MCF 10A (cell line): Measurements from ENCODE around the gene NOCT. TPM values are rescaled to one million over a fixed set of nuclear protein-coding genes. Genes with fewer than 3 reads are reported as not detected.
"Not testable (repeated sequence)": the region's sequence is repeated elsewhere in the genome, so short reads cannot be mapped to it uniquely, and the experiment has no call there.

Source experiments
- BruUV-seq: library from RNA; stranded (reverse); fragments of 400-500 nt; replicated peaks from 2 replicates; lab custom pipeline; 2021; lab: Mats Ljungman, UMichigan
- CTCF ChIA-PET: fragments of 300-600 bp; sonication (Branson Sonifier 250); formaldehyde crosslinking; extraction: SDS; loops from one replicate; lab custom pipeline; 2021; ENCODE audit warnings: antibody characterized with exemption, inconsistent platforms; lab: Yijun Ruan, JAX
- POLR2A ChIA-PET: fragments of 300-600, 350-650 bp; sonication (Branson Sonifier 250); formaldehyde crosslinking; extraction: SDS; loops from one replicate; lab custom pipeline; 2020; ENCODE audit warnings: antibody characterized with exemption, inconsistent platforms; lab: Yijun Ruan, JAX
- DNase-seq: peaks from one replicate; pipeline ENCODE4 v3.0.0-alpha.2; 2018; ENCODE audit not compliant: unreplicated experiment
- H3K27ac Mint-ChIP-seq: one replicate; pipeline ENCODE4 v1.8.0; 2022; ENCODE audit warnings: mild to moderate bottlenecking, low read depth, mixed read lengths; ENCODE audit not compliant: unreplicated experiment
- H3K27me3 Mint-ChIP-seq: one replicate; pipeline ENCODE4 v1.8.0; 2022; ENCODE audit warnings: mixed read lengths; ENCODE audit not compliant: insufficient read depth, unreplicated experiment
- H3K36me3 Mint-ChIP-seq: one replicate; pipeline ENCODE4 v1.8.0; 2022; ENCODE audit warnings: mild to moderate bottlenecking, moderate library complexity, mixed read lengths; ENCODE audit not compliant: insufficient read depth, unreplicated experiment
- H3K4me1 Mint-ChIP-seq: one replicate; pipeline ENCODE4 v1.8.0; 2022; ENCODE audit warnings: mixed read lengths; ENCODE audit not compliant: insufficient read depth, unreplicated experiment
- H3K4me3 Mint-ChIP-seq: one replicate; pipeline ENCODE4 v1.8.0; 2022; ENCODE audit warnings: mild to moderate bottlenecking, moderate library complexity, mixed read lengths; ENCODE audit not compliant: unreplicated experiment
- H3K9me3 Mint-ChIP-seq: one replicate; pipeline ENCODE4 v1.8.0; 2022; ENCODE audit warnings: mixed read lengths; ENCODE audit not compliant: unreplicated experiment
- intact Hi-C: fragments of 100-400 bp; cut with micrococcal nuclease; formaldehyde crosslinking; loops from 2 replicates; pipeline ENCODE4 v1.14.1; 2022
- total RNA-seq: library from RNA; stranded (reverse); gene quantifications from 2 replicates; pipeline ENCODE4 v1.2.3, GENCODE V29; 2022
- TF ChIP-seq, protein P1 (sequence below): fragments of 200-600 bp; IDR thresholded peaks from one replicate; pipeline ENCODE4 v1.8.0; 2022; ENCODE audit warnings: antibody characterized with exemption, mild to moderate bottlenecking; ENCODE audit not compliant: unreplicated experiment

NOCT gene
- total RNA-seq, 1 experiment from 2014 or later = 25.5 TPM

DNA sequence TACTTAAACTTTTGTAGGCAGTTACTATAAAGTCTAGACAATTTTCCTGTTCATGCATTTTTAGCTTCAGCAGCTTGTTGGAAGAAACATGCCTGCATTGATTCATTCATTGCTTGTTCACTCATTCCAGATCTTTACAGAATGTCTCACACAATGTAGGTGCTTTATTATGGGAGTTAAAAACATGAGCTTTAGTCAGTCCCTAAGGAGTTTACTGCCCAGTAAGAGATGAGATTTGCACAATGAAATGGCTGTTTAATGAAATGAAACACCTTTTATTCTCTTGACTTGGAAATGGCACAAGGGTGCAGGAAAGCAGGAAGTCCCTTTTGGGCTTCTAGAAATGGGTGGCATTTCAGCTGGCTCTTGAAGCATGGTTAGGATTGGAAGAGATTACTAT, 2.9 kb downstream of the NOCT start:
- POLR2A ChIA-PET = interaction anchor here (1.0 to 8.1 kb wide), 4 partner anchors 10 to 283 kb away, joined by 3 to 107 read pairs (median 30); partner anchors contain the start of gene NAA15
- DNase-seq = no peak
- Mint-ChIP-seq H3K27me3 (no peaks in the 10 kb centered on the region), H3K9me3 (no peaks in the 10 kb centered on the region), H3K27ac (no peak overlapping the region), H3K4me3 (peak overlapping the region; percentile 44), H3K36me3 (peaks cover 28% of the 10 kb centered on the region), H3K4me1 (peaks cover 36% of the 10 kb centered on the region)
- CTCF ChIA-PET = interaction anchor here (0.9 to 7.1 kb wide), 3 partner anchors 12 to 82 kb away, joined by 4 to 84 read pairs (median 4); no protein-coding TSS in a partner anchor
- TF ChIP-seq, protein P1, sequence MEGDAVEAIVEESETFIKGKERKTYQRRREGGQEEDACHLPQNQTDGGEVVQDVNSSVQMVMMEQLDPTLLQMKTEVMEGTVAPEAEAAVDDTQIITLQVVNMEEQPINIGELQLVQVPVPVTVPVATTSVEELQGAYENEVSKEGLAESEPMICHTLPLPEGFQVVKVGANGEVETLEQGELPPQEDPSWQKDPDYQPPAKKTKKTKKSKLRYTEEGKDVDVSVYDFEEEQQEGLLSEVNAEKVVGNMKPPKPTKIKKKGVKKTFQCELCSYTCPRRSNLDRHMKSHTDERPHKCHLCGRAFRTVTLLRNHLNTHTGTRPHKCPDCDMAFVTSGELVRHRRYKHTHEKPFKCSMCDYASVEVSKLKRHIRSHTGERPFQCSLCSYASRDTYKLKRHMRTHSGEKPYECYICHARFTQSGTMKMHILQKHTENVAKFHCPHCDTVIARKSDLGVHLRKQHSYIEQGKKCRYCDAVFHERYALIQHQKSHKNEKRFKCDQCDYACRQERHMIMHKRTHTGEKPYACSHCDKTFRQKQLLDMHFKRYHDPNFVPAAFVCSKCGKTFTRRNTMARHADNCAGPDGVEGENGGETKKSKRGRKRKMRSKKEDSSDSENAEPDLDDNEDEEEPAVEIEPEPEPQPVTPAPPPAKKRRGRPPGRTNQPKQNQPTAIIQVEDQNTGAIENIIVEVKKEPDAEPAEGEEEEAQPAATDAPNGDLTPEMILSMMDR = no peak
- no TSS peak for BruUV-seq
- intact Hi-C loops = loop anchor here (5.0 kb wide), 3 partner anchors 64 to 224 kb away; no protein-coding TSS in a partner anchor

DNA sequence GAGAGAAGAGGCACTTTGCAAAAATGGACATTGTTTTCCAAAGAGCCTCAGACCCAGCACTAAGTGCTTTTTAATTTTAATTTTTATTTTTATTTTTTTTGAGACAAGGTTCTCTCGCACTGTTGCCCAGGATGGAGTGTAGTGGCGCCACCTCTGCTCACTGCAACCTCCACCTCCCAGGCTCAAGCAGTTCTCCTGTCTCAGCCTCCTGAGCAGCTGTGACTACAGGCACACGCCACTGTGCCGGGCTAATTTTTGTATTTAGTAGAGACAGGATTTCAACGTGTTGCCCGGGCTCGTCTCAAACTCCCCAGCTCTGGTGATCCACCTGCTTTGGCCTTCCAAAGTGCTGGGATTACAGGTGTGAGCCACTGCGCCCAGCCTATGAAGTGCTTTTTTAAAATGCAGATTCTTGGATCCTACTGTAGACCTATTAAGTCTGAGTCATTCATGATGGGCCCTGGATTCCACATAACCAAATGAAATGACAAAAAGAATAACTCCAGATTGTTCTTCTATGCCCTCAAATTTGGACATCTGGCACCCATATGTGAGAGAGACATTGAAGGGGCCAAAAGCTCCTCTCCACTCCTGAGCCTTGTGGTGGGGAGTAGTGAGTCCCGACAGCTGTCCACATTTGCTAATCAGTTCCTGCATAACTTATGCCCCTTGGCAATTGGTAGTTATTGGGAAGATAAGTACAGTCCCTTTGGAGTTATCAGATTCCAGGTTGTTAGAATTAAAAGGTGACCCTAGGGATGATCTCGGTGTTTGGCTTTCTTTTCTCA, 3.6 kb downstream of the NOCT start:
- Mint-ChIP-seq H3K36me3 (peaks cover 27% of the 10 kb centered on the region), H3K4me3 (peak overlapping the region; percentile 44), H3K27ac (no peak overlapping the region), H3K27me3 (no peaks in the 10 kb centered on the region), H3K9me3 (no peaks in the 10 kb centered on the region), H3K4me1 (peaks cover 30% of the 10 kb centered on the region)
- CTCF ChIA-PET = interaction anchor here (0.5 to 7.1 kb wide), 4 partner anchors 11 to 84 kb away, joined by 3 to 84 read pairs (median 4); no protein-coding TSS in a partner anchor
- intact Hi-C loops = loop anchor here (5.0 kb wide), 3 partner anchors 63 to 223 kb away; no protein-coding TSS in a partner anchor
- POLR2A ChIA-PET = interaction anchor here (1.0 to 8.1 kb wide), 5 partner anchors 10 to 282 kb away, joined by 3 to 107 read pairs (median 6); partner anchors contain the start of gene NAA15
- TF ChIP-seq, protein P1 = no peak
- DNase-seq = no peak
- BruUV-seq = no TSS peak

DNA sequence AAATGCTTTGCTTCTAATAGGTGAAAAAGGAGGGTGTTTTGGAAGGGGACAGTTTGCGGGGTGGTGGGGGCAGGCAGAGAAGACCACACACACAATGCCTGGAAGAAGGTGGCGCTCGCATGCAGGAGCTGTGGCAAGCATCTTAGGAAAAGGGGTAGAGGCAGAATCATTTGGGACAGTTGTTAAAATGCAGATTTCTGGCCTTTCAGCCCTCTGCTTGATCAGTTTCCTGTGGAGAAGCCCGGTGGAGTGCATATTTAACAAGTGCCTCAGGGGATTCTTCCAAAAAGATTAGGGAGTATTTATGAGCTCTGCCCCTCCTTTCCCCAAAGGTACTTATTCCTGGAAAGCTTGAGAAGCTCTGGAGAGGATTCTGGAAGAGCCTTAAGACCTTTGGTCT, 4.8 kb downstream of the NOCT start:
- intact Hi-C loops = no loop called here
- POLR2A ChIA-PET = interaction anchor here (1.7 to 8.1 kb wide), 3 partner anchors 9 to 60 kb away, joined by 6 to 107 read pairs (median 56); no protein-coding TSS in a partner anchor

DNA sequence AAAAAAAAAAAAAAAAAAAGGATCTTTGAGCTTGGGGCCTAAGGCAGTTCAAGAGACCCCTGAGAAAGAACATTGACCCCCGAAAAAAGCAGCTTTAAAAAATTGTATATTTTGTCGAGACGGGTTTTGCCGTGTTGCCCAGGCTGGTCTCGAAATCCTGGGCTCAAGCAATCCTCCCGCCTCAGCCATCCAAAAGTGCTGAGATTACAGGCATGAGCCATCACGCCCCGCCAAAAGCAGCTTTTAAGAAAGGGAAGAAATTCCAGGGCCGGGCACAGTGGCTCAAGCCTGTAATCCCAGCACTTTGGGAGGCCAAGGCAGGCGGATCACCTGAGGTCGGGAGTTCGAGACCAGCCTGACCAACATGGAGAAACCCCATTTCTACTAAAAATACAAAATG, 5.5 kb downstream of the NOCT start:
- H3K9me3 Mint-ChIP-seq, BruUV-seq, H3K4me3 Mint-ChIP-seq, H3K27me3 Mint-ChIP-seq, intact Hi-C loops, H3K27ac Mint-ChIP-seq, DNase-seq: not testable (repeated sequence)
- CTCF ChIA-PET = interaction anchor here (0.5 to 7.1 kb wide), 5 partner anchors 9 to 337 kb away, joined by 3 to 84 read pairs (median 4); no protein-coding TSS in a partner anchor
- POLR2A ChIA-PET = interaction anchor here (0.9 to 8.1 kb wide), 3 partner anchors 9 to 59 kb away, joined by 3 to 107 read pairs (median 6); no protein-coding TSS in a partner anchor
- H3K36me3 Mint-ChIP-seq = peaks cover 25% of the 10 kb centered on the region
- peaks cover 27% of the 10 kb centered on the region for H3K4me1 Mint-ChIP-seq

More for the DNA sequence above, 4.8 kb downstream of the NOCT start:
- Mint-ChIP-seq H3K27ac (peak overlapping the region; percentile 12), H3K36me3 (peaks cover 25% of the 10 kb centered on the region), H3K27me3 (no peaks in the 10 kb centered on the region), H3K4me3 (no peak overlapping the region), H3K9me3 (no peaks in the 10 kb centered on the region), H3K4me1 (peaks cover 26% of the 10 kb centered on the region)
- DNase-seq = no peak
- CTCF ChIA-PET = interaction anchor here (0.5 to 7.1 kb wide), 3 partner anchors 10 to 218 kb away, joined by 4 to 84 read pairs (median 4); no protein-coding TSS in a partner anchor
- BruUV-seq = no TSS peak
- TF ChIP-seq, protein P1 = no peak
